HepG2 (cell line): ENCODE results near the gene ABHD3. TPM values are rescaled to one million over a fixed set of nuclear protein-coding genes. Genes with fewer than 3 reads are reported as not detected.

Experiments used
- ATAC-seq: fragments of 200-7000 bp; cut with Tn5 transposase; 3 replicates; pipeline ENCODE4 v1.9.1; 2020; ENCODE audit warnings: mild to moderate bottlenecking, moderate library complexity
- BruUV-seq: library from RNA; stranded (reverse); fragments of 400-500 nt; replicated peaks from 2 replicates; lab custom pipeline; 2021; lab: Mats Ljungman, UMichigan
- CTCF ChIA-PET: fragments of 300-600 bp; formaldehyde crosslinking; extraction: SDS; loops from one replicate; lab custom pipeline; 2021; ENCODE audit warnings: low total read pairs, inconsistent platforms, low intra/inter-chr PET ratio; lab: Yijun Ruan, JAX
- POLR2A ChIA-PET: fragments of 350-600 bp; sonication (Branson Sonifier 250); formaldehyde crosslinking; loops from one replicate; lab custom pipeline; 2020; ENCODE audit warnings: antibody characterized with exemption, inconsistent platforms; lab: Yijun Ruan, JAX
- DNase-seq: peaks from one replicate; pipeline ENCODE4 v3.0.0-alpha.2; 2015; ENCODE audit warnings: low spot score
- FAIRE-seq: peaks from 3 replicates; lab custom pipeline; 2011; peaks lifted over from hg19 to GRCh38; lab: Jason Lieb, UNC
- H2AFZ ChIP-seq: one replicate; pipeline ENCODE4 v1.6.1; 2011; ENCODE audit warnings: low read length, inconsistent platforms
- H3K27ac ChIP-seq: fragments of 300-600 bp; 3 replicates; pipeline ENCODE4 v1.8.0; 2011; ENCODE audit warnings: mixed run types, mild to moderate bottlenecking, mixed read lengths, low read length, inconsistent platforms; ENCODE audit not compliant: insufficient read depth; ENCODE audit errors: extremely low read length
- H3K27me3 ChIP-seq, 2 experiments: fragments of 200-600 bp in 1 of 2; 2 replicates in 1 of 2; 3 replicates in 1 of 2; pipeline versions ENCODE4 v1.6.0 to v1.8.0; 2011; ENCODE audit warnings: low read length in 2 of 2, mild to moderate bottlenecking in 2 of 2, moderate library complexity in 2 of 2, inconsistent platforms in 1 of 2; ENCODE audit not compliant: insufficient read depth in 2 of 2, control insufficient read depth in 1 of 2
- H3K36me3 ChIP-seq, 2 experiments: fragments of 200-600 bp in 1 of 2; replicated peaks in 1 of 2; 2 replicates in 1 of 2; 3 replicates in 1 of 2; pipeline versions ENCODE4 v1.5.1 to v1.8.0; 2011; ENCODE audit warnings: low read length in 2 of 2, inconsistent platforms in 1 of 2; ENCODE audit not compliant: insufficient read depth in 2 of 2, control insufficient read depth in 1 of 2
- H3K4me1 ChIP-seq: 2 replicates; pipeline ENCODE4 v1.5.1; 2012; ENCODE audit warnings: low read length, inconsistent platforms; ENCODE audit not compliant: insufficient read depth
- H3K4me2 ChIP-seq: 2 replicates; pipeline ENCODE4 v1.6.0; 2011; ENCODE audit warnings: low read depth, low read length, inconsistent platforms
- H3K4me3 ChIP-seq, 3 experiments: fragments of 200-600 bp in 1 of 3; sonication (generic), shearing (Covaris generic) in 1 of 3; replicated peaks in 1 of 3; 2 replicates each; pipeline ENCODE4 v1.5.1; 2011 to 2016; ENCODE audit warnings: low read length in 3 of 3, inconsistent platforms in 2 of 3, low read depth in 2 of 3, mild to moderate bottlenecking in 2 of 3, control low read depth in 1 of 3, mixed read lengths in 1 of 3; ENCODE audit not compliant: insufficient read depth in 1 of 3
- H3K79me2 ChIP-seq: one replicate; pipeline ENCODE4 v1.6.1; 2011; ENCODE audit warnings: low read length, inconsistent platforms; ENCODE audit not compliant: insufficient read depth
- H3K9ac ChIP-seq: 2 replicates; pipeline ENCODE4 v1.6.0; 2011; ENCODE audit warnings: mild to moderate bottlenecking, low read depth, low read length, inconsistent platforms; ENCODE audit not compliant: insufficient read depth
- H3K9me3 ChIP-seq: 2 replicates; pipeline ENCODE4 v1.5.1; 2012; ENCODE audit warnings: mild to moderate bottlenecking, low read length
- H4K20me1 ChIP-seq: 2 replicates; pipeline ENCODE4 v1.6.0; 2011; ENCODE audit warnings: inconsistent platforms, mild to moderate bottlenecking, low read length, moderate library complexity; ENCODE audit not compliant: insufficient read depth
- ARID5B ChIP-seq: IDR thresholded peaks from 2 replicates; pipeline ENCODE4 v1.4.0; 2020; ENCODE audit warnings: mild to moderate bottlenecking, missing genetic modification reagents
- BHLHE40 ChIP-seq: IDR thresholded peaks from 2 replicates; pipeline ENCODE4 v1.6.1; 2011; ENCODE audit warnings: low read length, improper control_type of control experiment
- CEBPG ChIP-seq: IDR thresholded peaks from 2 replicates; pipeline ENCODE4 v1.6.1; 2016
- ELF4 ChIP-seq: sonication (generic); formaldehyde crosslinking; IDR thresholded peaks from 2 replicates; pipeline ENCODE4 v1.5.0; 2020; ENCODE audit warnings: missing genetic modification reagents, mild to moderate bottlenecking, moderate library complexity, borderline replicate concordance
- KDM5A ChIP-seq: fragments of 200-600 bp; sonication (generic); IDR thresholded peaks from 2 replicates; pipeline ENCODE4 v1.7.0; 2018; ENCODE audit warnings: antibody characterized with exemption, mild to moderate bottlenecking, low read length, borderline replicate concordance
- MAFK ChIP-seq, 2 experiments: IDR thresholded peaks in 1 of 2; conservative IDR thresholded peaks in 1 of 2; 2 replicates each; pipeline ENCODE4 v1.6.1; 2011; ENCODE audit warnings: improper control_type of control experiment in 2 of 2, low read length in 2 of 2
- PAXIP1 ChIP-seq: sonication (generic); formaldehyde crosslinking; conservative IDR thresholded peaks from 2 replicates; pipeline ENCODE4 v1.4.0; 2020; ENCODE audit warnings: mild to moderate bottlenecking, missing genetic modification reagents, moderate library complexity
- POGZ ChIP-seq: sonication (generic); formaldehyde crosslinking; IDR thresholded peaks from 2 replicates; pipeline ENCODE4 v1.4.0; 2020; ENCODE audit warnings: mild to moderate bottlenecking, missing genetic modification reagents
- RCOR2 ChIP-seq: IDR thresholded peaks from 2 replicates; pipeline ENCODE4 v1.6.1; 2016; ENCODE audit warnings: missing biosample characterization, missing genetic modification reagents
- SKI ChIP-seq: fragments of 450-650 bp; IDR thresholded peaks from one replicate; pipeline ENCODE4 v1.6.1; 2018; ENCODE audit warnings: mild to moderate bottlenecking; ENCODE audit not compliant: partially characterized antibody
- SPEN ChIP-seq: sonication (generic); formaldehyde crosslinking; IDR thresholded peaks from 2 replicates; pipeline ENCODE4 v1.5.1; 2020; ENCODE audit warnings: low read depth, mild to moderate bottlenecking, missing genetic modification reagents
- YEATS4 ChIP-seq: sonication (generic); formaldehyde crosslinking; IDR thresholded peaks from 2 replicates; pipeline ENCODE4 v1.4.0; 2020; ENCODE audit warnings: missing genetic modification reagents, borderline replicate concordance
- ZBTB43 ChIP-seq: sonication (generic); formaldehyde crosslinking; conservative IDR thresholded peaks from 2 replicates; pipeline ENCODE4 v1.4.0; 2020; ENCODE audit warnings: missing genetic modification reagents
- ZNF260 ChIP-seq: sonication (generic); formaldehyde crosslinking; IDR thresholded peaks from 2 replicates; pipeline ENCODE4 v1.4.0; 2020; ENCODE audit warnings: missing genetic modification reagents, low read depth, mild to moderate bottlenecking, borderline replicate concordance
- ZNF331 ChIP-seq: sonication (generic); formaldehyde crosslinking; IDR thresholded peaks from 2 replicates; pipeline ENCODE4 v1.4.0; 2020; ENCODE audit warnings: missing genetic modification reagents
- ZNF674 ChIP-seq: sonication (generic); formaldehyde crosslinking; IDR thresholded peaks from 2 replicates; pipeline ENCODE4 v1.5.0; 2020; ENCODE audit warnings: low read depth, mild to moderate bottlenecking, missing genetic modification reagents
- ZNF790 ChIP-seq: sonication (generic); formaldehyde crosslinking; IDR thresholded peaks from 2 replicates; pipeline ENCODE4 v1.8.0; 2022; ENCODE audit warnings: missing genetic modification reagents, mild to moderate bottlenecking, borderline replicate concordance
- WGBS: methylation state at CpG from one replicate; pipeline ENCODE4 v1.1.6; 2017; ENCODE audit warnings: low lambda C conversion rate; 5-methylcytosine and 5-hydroxymethylcytosine counted together
- in situ Hi-C: cut with HindIII; loops from 2 replicates; pipeline ENCODE4 v1.10.0; 2017; ENCODE audit warnings: low pct_unique_long_range_greater_than_20kb; ENCODE audit not compliant: extremely low pct_ligation_motif_present
- intact Hi-C: fragments of 100-400 bp; cut with micrococcal nuclease; formaldehyde crosslinking; loops from one replicate; pipeline ENCODE4 v1.10.0; 2022; ENCODE audit not compliant: unreplicated experiment
- polyA plus RNA-seq, 8 experiments: library from polyadenylated mRNA; depleted of rRNA in 3 of 8; stranded (reverse) in 7 of 8; unstranded in 1 of 8; fragments of >200 nt; fragmentation: Illumina TruSeq in 4 of 8; extraction: Trizol in 4 of 8; gene quantifications; 2 replicates each; pipeline versions ENCODE4 v1.2.1 to v1.2.3, GENCODE V29; 2011 to 2016; ENCODE audit warnings: low read depth in 4 of 8, missing spikeins in 1 of 8, mixed read lengths in 1 of 8; ENCODE audit not compliant: insufficient read depth in 1 of 8
- total RNA-seq, 5 experiments: library from RNA; depleted of rRNA; stranded (reverse); fragments of >200 nt; fragmentation: Illumina TruSeq; extraction: Trizol; gene quantifications; 2 replicates each; pipeline ENCODE4 v1.2.3, GENCODE V29; 2016; ENCODE audit warnings: low read depth in 1 of 5

ABHD3 gene
- total and polyA plus RNA-seq, 2 of the 13 experiments (the other 11 are each of a cell fraction or from before 2014, with no cell fraction given) = 32.1 to 40.2 TPM

- TF ChIP-seq ZNF260 (no peak), POGZ (CRISPR knock-in tag) (no peak), ARID5B (CRISPR knock-in tag) (peak; percentile 21; the same call in 1 of the 2 replicates), CEBPG (CRISPR knock-in tag) (peak; percentile 91), ZNF790 (CRISPR knock-in tag) (no peak), SKI (peak; percentile 46), ZNF331 (peak; percentile 23; the same call in 1 of the 2 replicates), ZNF674 (CRISPR knock-in tag) (no peak), RCOR2 (CRISPR knock-in tag) (no peak)
These were observed 23.1 kb upstream of the ABHD3 start (continued) for GRCh38 chr18:21727702-21728101.

GRCh38 chr18:21725201-21725600 lies 20.6 kb upstream of the ABHD3 start:
- ATAC-seq (no peak), FAIRE-seq (no peak), DNase-seq (no peak)
- Histone ChIP-seq H3K27me3 (no peaks in the 10 kb centered on the region), H3K4me2 (no peak overlapping the region), H3K4me1 (peaks cover 15% of the 10 kb centered on the region), H3K9ac (no peak overlapping the region), H3K9me3 (no peaks in the 10 kb centered on the region), H4K20me1 (no peaks in the 10 kb centered on the region), H3K27ac (no peak overlapping the region), H3K36me3 (no peaks in the 10 kb centered on the region), H2AFZ (no peak overlapping the region), H3K4me3 (no peak overlapping the region), H3K79me2 (no peaks in the 10 kb centered on the region)
- no TSS peak for BruUV-seq
- in situ Hi-C loops (no loop called here), intact Hi-C loops (no loop called here)
- WGBS = 70% methylated on average over 4 of the region's 4 CpGs
- POLR2A ChIA-PET = no interaction called here
- CTCF ChIA-PET = no interaction called here
- TF ChIP-seq YEATS4 (CRISPR knock-in tag) (no peak), BHLHE40 (no peak), SPEN (no peak), ELF4 (CRISPR knock-in tag) (no peak), ZBTB43 (CRISPR knock-in tag) (no peak), KDM5A (no peak), PAXIP1 (CRISPR knock-in tag) (no peak), MAFK (conservative IDR thresholded peaks at IDR 0.05 in 1 of 2, IDR thresholded peaks at IDR 0.05 in 1 of 2; ENCODE audit: low read length in 2 of 2) (no peak)
